HCT116 (cell line): ENCODE results near the gene NFE2L2. TPM values are rescaled to one million over a fixed set of nuclear protein-coding genes. Genes with fewer than 3 reads are reported as not detected.

Experiments
- ATAC-seq: fragments of 200-7000 bp; cut with Tn5 transposase; 2 replicates; pipeline ENCODE4 v1.9.1; 2020; ENCODE audit warnings: mild to moderate bottlenecking, moderate library complexity
- BruUV-seq: library from RNA; stranded (reverse); fragments of 400-500 nt; replicated peaks from 2 replicates; lab custom pipeline; 2021; lab: Mats Ljungman, UMichigan
- CTCF ChIA-PET: fragments of 300-600 bp; sonication (Branson Sonifier 250); formaldehyde crosslinking; loops from one replicate; lab custom pipeline; 2021; ENCODE audit warnings: antibody characterized with exemption; lab: Charles Lee
- POLR2A ChIA-PET: fragments of 300-600, 350-600 bp; sonication (Branson Sonifier 250); formaldehyde crosslinking; loops from one replicate; lab custom pipeline; 2021; ENCODE audit warnings: antibody characterized with exemption; lab: Charles Lee
- RAD21 ChIA-PET, 2 experiments: fragments of 300-600 bp; sonication (Branson Sonifier 250); formaldehyde crosslinking; loops; one replicate each; lab custom pipeline; 2023; ENCODE audit warnings: low total read pairs in 2 of 2; ENCODE audit not compliant: uncharacterized antibody in 2 of 2, unreplicated experiment in 2 of 2, low non-redundant PET in 1 of 2; lab: Charles Lee
- DNase-seq: peaks from one replicate; pipeline ENCODE4 v3.0.0-alpha.2; 2010; ENCODE audit warnings: low read depth, low spot score
- H2AFZ ChIP-seq: fragments of 200-600 bp; shearing (Covaris generic), sonication (generic); 2 replicates; pipeline ENCODE4 v1.6.1; 2017; ENCODE audit warnings: low read depth, mixed run types, mixed read lengths, antibody characterized with exemption, low read length; ENCODE audit not compliant: poor library complexity, severe bottlenecking
- H3K27ac ChIP-seq: 2 replicates; pipeline ENCODE4 v1.5.1; 2012; ENCODE audit warnings: low read depth, low read length
- H3K27me3 ChIP-seq: fragments of 200-600 bp; sonication (generic); 2 replicates; pipeline ENCODE4 v1.6.1; 2016; ENCODE audit warnings: mixed run types, low read length, mixed read lengths; ENCODE audit not compliant: insufficient read depth
- H3K36me3 ChIP-seq, 2 experiments: fragments of 200-500 bp in 1 of 2; fragments of 200-600 bp in 1 of 2; sonication (Bioruptor generic) in 1 of 2; sonication (generic) in 1 of 2; 2 replicates each; pipeline versions ENCODE4 v1.5.1 to v1.6.1; 2014 to 2016; ENCODE audit warnings: low read length in 2 of 2, inconsistent platforms in 1 of 2, mixed read lengths in 1 of 2, mixed run types in 1 of 2; ENCODE audit not compliant: insufficient read depth in 2 of 2, control insufficient read depth in 1 of 2
- H3K4me1 ChIP-seq, 2 experiments: fragments of 200-600 bp in 1 of 2; sonication (generic) in 1 of 2; 2 replicates each; pipeline versions ENCODE4 v1.5.1 to v1.6.1; 2012 to 2017; ENCODE audit warnings: low read length in 2 of 2, inconsistent platforms in 1 of 2, mild to moderate bottlenecking in 1 of 2, mixed read lengths in 1 of 2, mixed run types in 1 of 2, moderate library complexity in 1 of 2; ENCODE audit not compliant: insufficient read depth in 2 of 2, control insufficient read depth in 1 of 2
- H3K4me2 ChIP-seq: fragments of 200-600 bp; sonication (generic); 2 replicates; pipeline ENCODE4 v1.6.1; 2017; ENCODE audit warnings: mixed run types, low read length, mixed read lengths
- H3K4me3 ChIP-seq, 2 experiments: fragments of 200-600 bp in 1 of 2; sonication (generic) in 1 of 2; replicated peaks in 1 of 2; 2 replicates each; pipeline ENCODE4 v1.5.1; 2011 to 2016; ENCODE audit warnings: low read length in 2 of 2, control low read depth in 1 of 2, low read depth in 1 of 2, mild to moderate bottlenecking in 1 of 2, mixed read lengths in 1 of 2, mixed run types in 1 of 2
- H3K79me2 ChIP-seq: fragments of 200-600 bp; sonication (generic); 2 replicates; pipeline ENCODE4 v1.6.1; 2017; ENCODE audit warnings: mild to moderate bottlenecking, mixed run types, low read length, moderate library complexity, mixed read lengths; ENCODE audit not compliant: insufficient read depth
- H3K9ac ChIP-seq: fragments of 200-600 bp; sonication (generic); 2 replicates; pipeline ENCODE4 v1.6.1; 2016; ENCODE audit warnings: low read length, mixed read lengths
- H3K9me2 ChIP-seq: fragments of 200-600 bp; sonication (generic), shearing (Covaris generic); 2 replicates; pipeline ENCODE4 v1.6.1; 2017; ENCODE audit warnings: mixed run types, mild to moderate bottlenecking, moderate library complexity; ENCODE audit not compliant: insufficient read depth
- H3K9me3 ChIP-seq, 2 experiments: fragments of 200-500 bp in 1 of 2; fragments of 200-600 bp in 1 of 2; sonication (Bioruptor generic) in 1 of 2; sonication (generic) in 1 of 2; 2 replicates each; pipeline ENCODE4 v1.6.1; 2014 to 2017; ENCODE audit warnings: low read length in 2 of 2, mixed read lengths in 2 of 2, inconsistent platforms in 1 of 2, low read depth in 1 of 2, mild to moderate bottlenecking in 1 of 2, mixed run types in 1 of 2, moderate library complexity in 1 of 2; ENCODE audit not compliant: control insufficient read depth in 1 of 2, insufficient read depth in 1 of 2
- H4K20me1 ChIP-seq: fragments of 200-600 bp; sonication (generic), shearing (Covaris generic); 2 replicates; pipeline ENCODE4 v1.6.1; 2017; ENCODE audit warnings: mixed run types, mild to moderate bottlenecking, moderate library complexity; ENCODE audit not compliant: insufficient read depth
- CBX3 ChIP-seq: IDR thresholded peaks from 2 replicates; pipeline ENCODE4 v1.6.1; 2012; ENCODE audit warnings: low read depth
- CEBPB ChIP-seq: IDR thresholded peaks from 2 replicates; pipeline ENCODE4 v1.6.1; 2012; ENCODE audit warnings: low read depth
- ELF1 ChIP-seq: IDR thresholded peaks from 2 replicates; pipeline ENCODE4 v1.6.1; 2012; ENCODE audit warnings: low read depth, borderline replicate concordance
- EZH2 ChIP-seq: fragments of 200-600 bp; sonication (generic); IDR thresholded peaks from 2 replicates; pipeline ENCODE4 v1.6.1; 2017; ENCODE audit warnings: antibody characterized with exemption, mixed run types
- EZH2phosphoT487 ChIP-seq: fragments of 200-600 bp; IDR thresholded peaks from 2 replicates; pipeline ENCODE4 v1.6.1; 2018; ENCODE audit warnings: antibody characterized with exemption, borderline replicate concordance
- FOSL1 ChIP-seq: IDR thresholded peaks from 2 replicates; pipeline ENCODE4 v1.6.1; 2012; ENCODE audit warnings: low read depth
- JUND ChIP-seq: IDR thresholded peaks from 2 replicates; pipeline ENCODE4 v1.6.1; 2012
- POLR2A ChIP-seq: IDR thresholded peaks from 2 replicates; pipeline ENCODE4 v1.7.0; 2011; ENCODE audit warnings: borderline replicate concordance; ENCODE audit not compliant: insufficient read depth, insufficient read length; ENCODE audit errors: extremely low read depth
- POLR2AphosphoS5 ChIP-seq: IDR thresholded peaks from 2 replicates; pipeline ENCODE4 v1.6.1; 2011; ENCODE audit warnings: mild to moderate bottlenecking, low read depth, low read length, moderate library complexity
- RAD21 ChIP-seq: IDR thresholded peaks from 2 replicates; pipeline ENCODE4 v1.6.1; 2012; ENCODE audit warnings: low read depth, mild to moderate bottlenecking
- SIN3A ChIP-seq: IDR thresholded peaks from 2 replicates; pipeline ENCODE4 v1.6.1; 2012; ENCODE audit warnings: low read depth
- SP1 ChIP-seq: IDR thresholded peaks from 2 replicates; pipeline ENCODE4 v1.6.1; 2012; ENCODE audit warnings: low read depth
- SRF ChIP-seq: IDR thresholded peaks from 2 replicates; pipeline ENCODE4 v1.6.1; 2012; ENCODE audit warnings: low read depth
- TCF7L2 ChIP-seq: IDR thresholded peaks from 2 replicates; pipeline ENCODE4 v1.7.0; 2011; ENCODE audit warnings: borderline replicate concordance, inconsistent platforms; ENCODE audit not compliant: insufficient read depth, insufficient read length; ENCODE audit errors: extremely low read depth
- YY1 ChIP-seq: IDR thresholded peaks from 2 replicates; pipeline ENCODE4 v1.6.1; 2011; ENCODE audit warnings: low read length, low read depth, moderate library complexity, mild to moderate bottlenecking; ENCODE audit not compliant: insufficient replicate concordance; ENCODE audit errors: extremely low read depth
- ZFX ChIP-seq: fragments of 450-650 bp; IDR thresholded peaks from 2 replicates; pipeline ENCODE4 v1.6.1; 2017
- ZNF274 ChIP-seq: fragments of 200-500 bp; sonication (Bioruptor generic); IDR thresholded peaks from 2 replicates; pipeline ENCODE4 v1.6.1; 2014; ENCODE audit warnings: mild to moderate bottlenecking, low read depth, low read length, inconsistent platforms
- intact Hi-C: fragments of 100-400 bp; cut with micrococcal nuclease; formaldehyde crosslinking; loops from 2 replicates; pipeline ENCODE4 v1.10.0; 2022
- total RNA-seq: library from RNA; stranded (reverse); gene quantifications from one replicate; pipeline ENCODE4 v1.2.1, GENCODE V29; 2021; ENCODE audit not compliant: unreplicated experiment
- TF ChIP-seq, protein P1 (sequence below): IDR thresholded peaks from 2 replicates; pipeline ENCODE4 v1.6.1; 2011; ENCODE audit warnings: mild to moderate bottlenecking, low read length, moderate library complexity; ENCODE audit not compliant: insufficient replicate concordance; ENCODE audit errors: extremely low read depth
- TF ChIP-seq, protein P2 (sequence below): IDR thresholded peaks from 2 replicates; pipeline ENCODE4 v1.6.1; 2012
- TF ChIP-seq, protein P3 (sequence below): IDR thresholded peaks from 2 replicates; pipeline ENCODE4 v1.6.1; 2012

Gene NFE2L2
- total RNA-seq, 1 experiment from 2014 or later: 106 TPM

DNA sequence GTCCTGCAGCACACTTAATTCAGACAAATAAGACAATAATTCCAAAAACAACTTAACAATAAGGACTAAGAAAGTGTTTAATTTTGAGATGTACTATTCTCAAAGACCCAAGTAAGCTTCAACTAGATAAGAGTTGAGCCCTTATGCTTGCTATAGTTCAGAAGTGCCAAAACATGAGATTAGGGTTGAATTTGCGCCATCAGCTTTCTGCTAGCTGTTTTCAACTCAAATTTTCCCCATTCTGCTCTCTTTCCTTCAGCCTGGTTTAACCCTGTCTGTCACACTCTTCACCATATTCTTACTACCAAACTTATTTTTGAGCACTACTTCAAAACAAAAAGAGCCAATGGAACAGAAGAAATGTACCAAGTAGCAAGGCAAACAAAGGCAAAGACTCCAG is 4.1 kb downstream of the NFE2L2 start:
- Histone ChIP-seq H3K9me3 (no peaks in the 10 kb centered on the region), H3K4me1 (peaks cover 29 to 63% of the 10 kb centered on the region in 2 experiments), H3K4me3 (no peak overlapping the region), H3K9me2 (no peaks in the 10 kb centered on the region), H2AFZ (no peak overlapping the region), H4K20me1 (peaks cover 27% of the 10 kb centered on the region; the same call in 1 of the 2 replicates), H3K36me3 (peaks cover 0 to 16% of the 10 kb centered on the region in 2 experiments; a peak in 1 of 4 replicates), H3K79me2 (peaks cover 91% of the 10 kb centered on the region), H3K9ac (no peak overlapping the region), H3K27me3 (no peaks in the 10 kb centered on the region), H3K4me2 (no peak overlapping the region), H3K27ac (no peak overlapping the region)
- ChIA-PET CTCF (interaction anchor here (0.7 kb wide), 1 partner anchor 35 kb away, joined by 3 read pairs; no protein-coding TSS in a partner anchor), POLR2A (interaction anchor here (0.9 kb wide), 1 partner anchor 95 kb away, joined by 3 read pairs; no protein-coding TSS in a partner anchor), RAD21 (no interaction called here)
- no peak for DNase-seq
- TF ChIP-seq EZH2phosphoT487: no peak
- ATAC-seq: no peak
- no TSS peak for BruUV-seq
- intact Hi-C loops: no loop called here

DNA sequence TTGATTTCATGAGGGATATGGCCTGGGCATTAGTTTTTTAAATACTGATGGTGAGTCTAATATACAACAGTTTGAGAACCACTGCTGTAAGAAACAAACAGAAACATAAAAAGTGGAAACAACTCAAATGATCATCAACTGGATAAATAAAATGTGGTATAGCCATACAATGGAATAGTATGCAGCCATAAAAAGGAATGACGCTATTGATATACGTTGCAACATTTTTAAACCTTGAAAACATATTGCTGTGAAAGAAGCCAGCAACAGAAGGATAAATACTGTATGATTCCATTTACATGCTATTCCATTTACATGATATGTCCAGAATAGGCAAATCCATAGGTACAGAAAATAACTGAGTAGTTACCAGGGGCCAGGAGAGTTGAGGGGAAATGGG is 6.5 kb downstream of the NFE2L2 start:
- H3K79me2 ChIP-seq: peaks cover 100% of the 10 kb centered on the region
- H3K4me1 ChIP-seq: peaks cover 49 to 82% of the 10 kb centered on the region in 2 experiments
- ChIA-PET CTCF (no interaction called here), POLR2A (no interaction called here), RAD21 (no interaction called here)
- H3K27me3 ChIP-seq: no peaks in the 10 kb centered on the region
- no peak overlapping the region for H3K4me2 ChIP-seq
- intact Hi-C loops: no loop called here
- no peak overlapping the region for H3K27ac ChIP-seq
- no peak overlapping the region for H3K9ac ChIP-seq
- no peak overlapping the region for H2AFZ ChIP-seq
- H3K9me3 ChIP-seq: no peaks in the 10 kb centered on the region
- ATAC-seq (no peak), DNase-seq (no peak)
- peaks cover 0 to 16% of the 10 kb centered on the region in 2 experiments; a peak in 1 of 4 replicates for H3K36me3 ChIP-seq
- no peak overlapping the region for H3K4me3 ChIP-seq
- no TSS peak for BruUV-seq
- TF ChIP-seq EZH2phosphoT487 (no peak), POLR2A (no peak), SRF (no peak), CEBPB (no peak), FOSL1 (no peak), TCF7L2 (no peak), POLR2AphosphoS5 (no peak), JUND (no peak), CBX3 (no peak), ZFX (no peak), SIN3A (no peak), SP1 (no peak), ELF1 (no peak), YY1 (no peak), ZNF274 (no peak), EZH2 (no peak), RAD21 (no peak)
- TF ChIP-seq, protein P1, sequence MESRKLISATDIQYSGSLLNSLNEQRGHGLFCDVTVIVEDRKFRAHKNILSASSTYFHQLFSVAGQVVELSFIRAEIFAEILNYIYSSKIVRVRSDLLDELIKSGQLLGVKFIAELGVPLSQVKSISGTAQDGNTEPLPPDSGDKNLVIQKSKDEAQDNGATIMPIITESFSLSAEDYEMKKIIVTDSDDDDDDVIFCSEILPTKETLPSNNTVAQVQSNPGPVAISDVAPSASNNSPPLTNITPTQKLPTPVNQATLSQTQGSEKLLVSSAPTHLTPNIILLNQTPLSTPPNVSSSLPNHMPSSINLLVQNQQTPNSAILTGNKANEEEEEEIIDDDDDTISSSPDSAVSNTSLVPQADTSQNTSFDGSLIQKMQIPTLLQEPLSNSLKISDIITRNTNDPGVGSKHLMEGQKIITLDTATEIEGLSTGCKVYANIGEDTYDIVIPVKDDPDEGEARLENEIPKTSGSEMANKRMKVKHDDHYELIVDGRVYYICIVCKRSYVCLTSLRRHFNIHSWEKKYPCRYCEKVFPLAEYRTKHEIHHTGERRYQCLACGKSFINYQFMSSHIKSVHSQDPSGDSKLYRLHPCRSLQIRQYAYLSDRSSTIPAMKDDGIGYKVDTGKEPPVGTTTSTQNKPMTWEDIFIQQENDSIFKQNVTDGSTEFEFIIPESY: no peak
- TF ChIP-seq, protein P2, sequence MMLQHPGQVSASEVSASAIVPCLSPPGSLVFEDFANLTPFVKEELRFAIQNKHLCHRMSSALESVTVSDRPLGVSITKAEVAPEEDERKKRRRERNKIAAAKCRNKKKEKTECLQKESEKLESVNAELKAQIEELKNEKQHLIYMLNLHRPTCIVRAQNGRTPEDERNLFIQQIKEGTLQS: no peak
- TF ChIP-seq, protein P3, sequence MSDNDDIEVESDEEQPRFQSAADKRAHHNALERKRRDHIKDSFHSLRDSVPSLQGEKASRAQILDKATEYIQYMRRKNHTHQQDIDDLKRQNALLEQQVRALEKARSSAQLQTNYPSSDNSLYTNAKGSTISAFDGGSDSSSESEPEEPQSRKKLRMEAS: no peak
- peaks cover 49% of the 10 kb centered on the region; the same call in 1 of the 2 replicates for H4K20me1 ChIP-seq
- H3K9me2 ChIP-seq: no peaks in the 10 kb centered on the region
